DOHH2 (cell line): ENCODE measurements around the gene SLC2A3.
"Not testable (repeated sequence)": the region's sequence is repeated elsewhere in the genome, so short reads cannot be mapped to it uniquely, and the experiment has no call there.

Experiments
- H3F3A ChIP-seq: fragments of 200-600 bp; sonication (generic), shearing (Covaris generic); 2 replicates; pipeline ENCODE4 v1.6.0; 2016; ENCODE audit warnings: antibody characterized with exemption, mild to moderate bottlenecking; ENCODE audit not compliant: control insufficient read depth, insufficient read depth
- H3K27ac ChIP-seq: fragments of 200-600 bp; sonication (generic); 2 replicates; pipeline ENCODE4 v1.5.1; 2014; ENCODE audit warnings: low read depth, mild to moderate bottlenecking, low read length, moderate library complexity
- H3K27me3 ChIP-seq: fragments of 200-600 bp; sonication (generic); 2 replicates; pipeline ENCODE4 v1.6.1; 2014; ENCODE audit warnings: mild to moderate bottlenecking, low read length, mixed read lengths; ENCODE audit not compliant: control insufficient read depth
- H3K36me3 ChIP-seq: fragments of 200-600 bp; sonication (generic); 2 replicates; pipeline ENCODE4 v1.6.1; 2014; ENCODE audit warnings: mild to moderate bottlenecking, low read length, moderate library complexity, mixed read lengths; ENCODE audit not compliant: control insufficient read depth
- H3K4me1 ChIP-seq: fragments of 200-600 bp; sonication (generic); 2 replicates; pipeline ENCODE4 v1.6.1; 2014; ENCODE audit warnings: mild to moderate bottlenecking, low read length, mixed read lengths; ENCODE audit not compliant: control insufficient read depth
- H3K4me2 ChIP-seq: fragments of 200-600 bp; sonication (generic); 2 replicates; pipeline ENCODE4 v1.6.0; 2014; ENCODE audit warnings: mild to moderate bottlenecking, low read length, moderate library complexity
- H3K4me3 ChIP-seq: fragments of 200-600 bp; sonication (generic); 2 replicates; pipeline ENCODE4 v1.5.1; 2014; ENCODE audit warnings: mild to moderate bottlenecking, low read length, mixed read lengths
- H3K79me2 ChIP-seq: fragments of 200-600 bp; sonication (generic); 2 replicates; pipeline ENCODE4 v1.6.1; 2014; ENCODE audit warnings: mild to moderate bottlenecking, low read length, mixed read lengths; ENCODE audit not compliant: control insufficient read depth
- H3K9me2 ChIP-seq: fragments of 200-600 bp; sonication (generic); replicated peaks from 2 replicates; pipeline ENCODE4 v1.6.1; 2014; ENCODE audit warnings: mild to moderate bottlenecking, low read length, mixed read lengths; ENCODE audit not compliant: control insufficient read depth
- H3K9me3 ChIP-seq: fragments of 200-600 bp; sonication (generic); 2 replicates; pipeline ENCODE4 v1.6.1; 2014; ENCODE audit warnings: antibody characterized with exemption, low read length, mixed read lengths; ENCODE audit not compliant: control insufficient read depth, insufficient read depth
- H4K20me1 ChIP-seq: fragments of 200-600 bp; sonication (generic); 2 replicates; pipeline ENCODE4 v1.6.0; 2014; ENCODE audit warnings: low read depth, mild to moderate bottlenecking, antibody characterized with exemption, low read length, moderate library complexity; ENCODE audit not compliant: control insufficient read depth, insufficient read depth
- EZH2phosphoT487 ChIP-seq: fragments of 200-600 bp; sonication (generic); IDR thresholded peaks from 2 replicates; pipeline ENCODE4 v1.6.1; 2017; ENCODE audit warnings: borderline replicate concordance, mild to moderate bottlenecking, antibody characterized with exemption, low read length, moderate library complexity, mixed read lengths
- TF ChIP-seq, protein P1 (sequence below): fragments of 200-600 bp; sonication (generic); IDR thresholded peaks from one replicate; pipeline ENCODE4 v1.5.1; 2014; ENCODE audit warnings: antibody characterized with exemption, mild to moderate bottlenecking, low read depth, low read length; ENCODE audit not compliant: poor library complexity, severe bottlenecking

SLC2A3 gene

DNA sequence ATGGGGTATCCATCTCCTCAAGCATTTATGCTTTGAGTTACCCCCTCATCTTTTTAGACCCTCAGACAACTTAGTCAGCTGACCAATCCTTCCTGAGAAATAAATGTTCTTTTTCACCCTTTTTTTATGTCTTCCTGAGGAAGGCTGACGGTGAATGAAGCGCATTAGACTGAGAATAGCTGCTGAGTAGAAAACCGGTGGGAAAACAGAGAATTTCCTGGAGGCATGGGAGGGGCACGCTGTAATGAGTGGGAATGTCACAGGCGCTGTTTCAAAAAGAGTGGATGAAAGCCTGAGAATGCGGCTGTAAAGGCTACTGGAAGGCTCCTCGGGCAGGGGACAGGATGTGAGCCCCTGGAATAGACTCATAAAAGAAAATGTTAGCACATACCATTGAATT lies 35.8 kb upstream of the SLC2A3 start:
- not testable (repeated sequence) for H3K36me3 ChIP-seq, H3K79me2 ChIP-seq, H3K27me3 ChIP-seq, H4K20me1 ChIP-seq, H3K9me2 ChIP-seq, H3K9me3 ChIP-seq, H3F3A ChIP-seq
- Histone ChIP-seq H3K4me2 (peak overlapping the region; percentile 82), H3K4me1 (peaks cover 30% of the 10 kb centered on the region), H3K4me3 (peak overlapping the region; percentile 71), H3K27ac (peak overlapping the region; percentile 65)

DNA sequence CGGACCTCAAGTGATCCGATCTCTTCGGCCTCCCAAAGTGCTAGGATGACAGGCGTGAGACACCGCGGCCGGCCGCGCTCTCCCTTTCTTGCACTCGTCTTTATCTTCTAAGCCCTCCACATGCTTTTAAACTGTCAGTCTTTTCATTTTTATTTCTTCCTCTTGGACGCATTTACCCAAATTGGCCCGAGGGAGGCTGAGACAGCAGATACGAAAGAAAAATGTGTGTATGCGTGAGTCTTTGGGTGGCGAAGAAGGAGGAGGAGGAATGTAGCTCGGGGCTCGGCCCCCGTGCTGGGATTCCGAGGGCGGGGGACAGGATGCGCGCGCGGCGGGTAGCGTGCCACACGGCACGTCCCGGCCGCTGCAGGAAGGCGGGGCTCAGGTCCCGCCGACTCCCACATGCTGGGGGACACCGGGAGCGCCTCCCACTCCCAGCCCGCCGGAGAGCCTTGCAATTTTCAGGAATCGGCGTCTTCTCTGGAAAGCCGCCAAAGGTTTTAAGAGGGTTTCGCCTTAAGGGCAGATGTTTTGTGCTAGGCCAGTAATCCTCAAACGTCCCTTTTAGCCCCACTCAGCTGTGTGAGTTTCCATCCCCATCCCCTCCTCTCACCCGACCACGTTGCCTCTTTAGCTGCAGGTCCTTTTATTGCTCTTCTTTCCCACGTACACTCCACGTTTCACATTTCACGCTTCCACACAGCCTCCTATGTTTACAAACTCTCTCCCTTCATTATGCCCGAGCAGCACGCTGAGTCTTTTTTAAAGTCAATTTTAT lies 34.7 kb upstream of the SLC2A3 start:
- no peaks in the 10 kb centered on the region for H3F3A ChIP-seq
- H4K20me1 ChIP-seq = no peaks in the 10 kb centered on the region
- peak overlapping the region; percentile 71 for H3K4me3 ChIP-seq
- H3K27me3 ChIP-seq = no peaks in the 10 kb centered on the region
- peak overlapping the region; percentile 82 for H3K4me2 ChIP-seq
- TF ChIP-seq EZH2phosphoT487 = no peak
- TF ChIP-seq, protein P1, sequence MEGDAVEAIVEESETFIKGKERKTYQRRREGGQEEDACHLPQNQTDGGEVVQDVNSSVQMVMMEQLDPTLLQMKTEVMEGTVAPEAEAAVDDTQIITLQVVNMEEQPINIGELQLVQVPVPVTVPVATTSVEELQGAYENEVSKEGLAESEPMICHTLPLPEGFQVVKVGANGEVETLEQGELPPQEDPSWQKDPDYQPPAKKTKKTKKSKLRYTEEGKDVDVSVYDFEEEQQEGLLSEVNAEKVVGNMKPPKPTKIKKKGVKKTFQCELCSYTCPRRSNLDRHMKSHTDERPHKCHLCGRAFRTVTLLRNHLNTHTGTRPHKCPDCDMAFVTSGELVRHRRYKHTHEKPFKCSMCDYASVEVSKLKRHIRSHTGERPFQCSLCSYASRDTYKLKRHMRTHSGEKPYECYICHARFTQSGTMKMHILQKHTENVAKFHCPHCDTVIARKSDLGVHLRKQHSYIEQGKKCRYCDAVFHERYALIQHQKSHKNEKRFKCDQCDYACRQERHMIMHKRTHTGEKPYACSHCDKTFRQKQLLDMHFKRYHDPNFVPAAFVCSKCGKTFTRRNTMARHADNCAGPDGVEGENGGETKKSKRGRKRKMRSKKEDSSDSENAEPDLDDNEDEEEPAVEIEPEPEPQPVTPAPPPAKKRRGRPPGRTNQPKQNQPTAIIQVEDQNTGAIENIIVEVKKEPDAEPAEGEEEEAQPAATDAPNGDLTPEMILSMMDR = no peak
- H3K79me2 ChIP-seq = no peaks in the 10 kb centered on the region
- H3K9me3 ChIP-seq = no peaks in the 10 kb centered on the region
- no peaks in the 10 kb centered on the region for H3K9me2 ChIP-seq
- peaks cover 27% of the 10 kb centered on the region for H3K4me1 ChIP-seq
- H3K27ac ChIP-seq = peak overlapping the region; percentile 65
- H3K36me3 ChIP-seq = no peaks in the 10 kb centered on the region

DNA sequence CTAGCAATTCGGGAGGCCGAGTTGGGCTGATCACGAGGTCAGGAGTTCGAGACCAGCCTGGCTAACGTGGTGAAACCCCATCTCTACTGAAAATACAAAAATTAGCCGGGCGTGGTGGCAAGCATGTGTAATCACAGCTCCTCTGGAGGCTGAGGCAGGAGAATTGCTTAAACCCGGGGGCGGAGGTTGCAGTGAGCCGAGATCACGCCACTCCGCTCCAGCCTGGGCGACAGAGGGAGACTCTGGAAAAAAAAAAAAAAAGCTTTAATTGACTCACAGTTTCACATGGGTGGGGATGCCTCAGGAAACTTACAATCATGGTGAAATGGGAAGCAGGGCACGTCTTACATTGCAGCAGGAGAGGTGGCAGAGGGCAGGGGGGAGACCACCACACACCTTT lies 30.6 kb upstream of the SLC2A3 start:
- Histone ChIP-seq H3K79me2 (no peaks in the 10 kb centered on the region), H3K27ac (no peak overlapping the region), H3K4me1 (peaks cover 31% of the 10 kb centered on the region), H3K36me3 (no peaks in the 10 kb centered on the region), H3K9me2 (no peaks in the 10 kb centered on the region), H3K4me2 (no peak overlapping the region), H3F3A (no peaks in the 10 kb centered on the region), H3K9me3 (no peaks in the 10 kb centered on the region), H3K4me3 (no peak overlapping the region), H3K27me3 (no peaks in the 10 kb centered on the region), H4K20me1 (no peaks in the 10 kb centered on the region)
- TF ChIP-seq, protein P1 = no peak
- no peak for TF ChIP-seq EZH2phosphoT487

DNA sequence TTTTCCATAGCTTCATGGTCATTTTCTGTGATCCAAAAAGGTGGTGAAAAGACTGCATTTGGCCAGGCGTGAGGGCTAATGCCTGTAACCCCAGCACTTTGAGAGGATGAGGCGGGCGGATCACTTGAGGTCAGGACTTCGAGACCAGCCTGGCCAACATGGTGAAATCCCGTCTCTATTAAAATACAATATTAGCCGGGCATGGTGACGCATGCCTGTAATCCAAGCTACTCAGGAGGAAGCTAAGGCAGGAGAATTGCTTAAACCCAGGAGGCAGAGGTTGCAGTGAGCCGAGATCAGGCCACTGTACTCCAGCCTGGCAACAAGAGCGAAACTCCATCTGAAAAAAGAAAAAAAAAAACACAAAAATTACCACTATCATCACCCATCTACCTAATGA lies 28.7 kb upstream of the SLC2A3 start:
- H3F3A ChIP-seq, H4K20me1 ChIP-seq, H3K27me3 ChIP-seq, H3K36me3 ChIP-seq, H3K4me3 ChIP-seq, H3K9me2 ChIP-seq, H3K27ac ChIP-seq, H3K4me2 ChIP-seq, H3K79me2 ChIP-seq, H3K9me3 ChIP-seq: not testable (repeated sequence)
- peaks cover 27% of the 10 kb centered on the region for H3K4me1 ChIP-seq
